HG02759 (cell line): ENCODE data around the gene NDUFAF2.
"Not testable (repeated sequence)": the region's sequence is repeated elsewhere in the genome, so short reads cannot be mapped to it uniquely, and the experiment has no call there.

Experiments
- ATAC-seq: cut with Tn5 transposase; IDR thresholded peaks from one replicate; pipeline ENCODE4 v1.9.1; 2021; ENCODE audit warnings: mild to moderate bottlenecking, moderate library complexity; ENCODE audit not compliant: unreplicated experiment

The NDUFAF2 gene

GRCh38 chr5:61047346-61047745 is 102.3 kb downstream of the NDUFAF2 start:
- no peak for ATAC-seq

GRCh38 chr5:61048534-61048933 is 103.5 kb downstream of the NDUFAF2 start:
- ATAC-seq, result no peak

- ATAC-seq, result no peak
Observed at GRCh38 chr5:61050292-61050691, 105.3 kb downstream of the NDUFAF2 start.

GRCh38 chr5:61051267-61051666 is 106.3 kb downstream of the NDUFAF2 start:
- no peak for ATAC-seq

GRCh38 chr5:61052882-61053281 is 107.9 kb downstream of the NDUFAF2 start:
- no peak for ATAC-seq

DNA sequence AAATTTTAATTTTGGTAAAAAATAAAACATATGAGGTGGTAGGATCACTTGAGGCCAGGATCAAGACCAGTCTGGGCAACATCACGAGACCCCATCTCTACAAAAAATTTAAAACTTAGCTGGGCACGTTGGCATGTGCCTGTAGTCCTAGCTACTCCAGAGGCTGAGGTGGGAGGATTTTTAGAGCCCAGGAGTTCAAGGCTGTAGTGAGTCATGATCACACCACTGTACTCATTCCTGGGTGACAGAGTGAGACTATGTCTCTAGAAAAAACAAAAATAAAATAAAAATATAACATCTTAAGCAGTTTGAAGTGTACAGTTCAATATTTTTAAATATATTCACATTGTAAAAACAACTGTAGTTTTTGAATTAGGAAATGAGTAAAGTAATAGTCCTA is 108.9 kb downstream of the NDUFAF2 start:
- ATAC-seq, result no peak

DNA sequence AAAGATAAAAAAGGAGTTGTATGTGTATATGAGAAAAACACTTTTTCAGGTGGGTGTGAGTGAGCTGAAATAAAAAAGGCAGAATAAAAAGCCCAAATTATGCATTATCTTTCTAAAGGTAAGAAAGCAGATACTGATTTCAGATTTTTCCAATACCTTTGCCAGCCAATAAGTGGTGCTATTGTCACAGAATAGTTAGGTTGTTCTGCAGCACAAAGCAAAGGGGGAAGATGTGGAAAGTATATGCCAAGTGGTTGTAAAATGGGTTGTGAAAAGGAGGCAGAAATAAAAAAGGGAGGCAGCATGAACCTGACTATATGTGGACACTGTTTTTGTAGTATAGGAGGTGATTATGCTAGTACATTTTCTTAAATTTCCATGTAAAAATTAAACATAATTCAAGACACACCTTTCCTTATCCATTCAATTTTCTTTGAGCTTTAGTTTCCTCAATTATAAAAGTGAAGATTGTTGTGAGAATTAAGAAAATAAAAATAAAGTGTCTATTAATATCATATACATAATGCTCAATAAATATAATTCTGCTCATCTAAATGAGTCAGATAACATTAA is 110.5 kb downstream of the NDUFAF2 start:
- ATAC-seq, result peak; percentile 64

GRCh38 chr5:61059499-61059898 is 114.5 kb downstream of the NDUFAF2 start:
- ATAC-seq, result no peak

DNA sequence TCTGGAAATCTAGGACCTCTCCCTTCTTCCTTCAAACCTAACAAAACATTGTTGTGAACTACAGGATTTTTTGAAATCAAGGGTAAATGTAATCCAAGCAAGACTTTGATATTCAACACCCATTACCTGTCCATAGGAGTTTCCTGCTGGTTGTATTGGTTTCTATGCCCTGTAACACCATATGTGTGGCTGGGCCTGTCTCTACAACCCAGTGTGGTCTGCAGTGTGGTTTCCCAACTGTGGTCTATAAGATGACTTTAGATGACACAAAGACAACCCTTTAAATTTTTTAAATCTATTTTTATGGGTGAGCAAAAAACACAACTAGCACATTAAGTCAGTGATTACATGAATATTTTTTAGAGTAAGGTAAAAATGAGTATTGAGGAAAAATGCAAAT is 124.1 kb downstream of the NDUFAF2 start:
- ATAC-seq, result no peak

GRCh38 chr5:61071526-61071925 is 126.5 kb downstream of the NDUFAF2 start:
- no peak for ATAC-seq

- no peak for ATAC-seq
Observed at GRCh38 chr5:61076626-61077025, 131.6 kb downstream of the NDUFAF2 start.

GRCh38 chr5:61081741-61082140 is 136.7 kb downstream of the NDUFAF2 start:
- no peak for ATAC-seq

DNA sequence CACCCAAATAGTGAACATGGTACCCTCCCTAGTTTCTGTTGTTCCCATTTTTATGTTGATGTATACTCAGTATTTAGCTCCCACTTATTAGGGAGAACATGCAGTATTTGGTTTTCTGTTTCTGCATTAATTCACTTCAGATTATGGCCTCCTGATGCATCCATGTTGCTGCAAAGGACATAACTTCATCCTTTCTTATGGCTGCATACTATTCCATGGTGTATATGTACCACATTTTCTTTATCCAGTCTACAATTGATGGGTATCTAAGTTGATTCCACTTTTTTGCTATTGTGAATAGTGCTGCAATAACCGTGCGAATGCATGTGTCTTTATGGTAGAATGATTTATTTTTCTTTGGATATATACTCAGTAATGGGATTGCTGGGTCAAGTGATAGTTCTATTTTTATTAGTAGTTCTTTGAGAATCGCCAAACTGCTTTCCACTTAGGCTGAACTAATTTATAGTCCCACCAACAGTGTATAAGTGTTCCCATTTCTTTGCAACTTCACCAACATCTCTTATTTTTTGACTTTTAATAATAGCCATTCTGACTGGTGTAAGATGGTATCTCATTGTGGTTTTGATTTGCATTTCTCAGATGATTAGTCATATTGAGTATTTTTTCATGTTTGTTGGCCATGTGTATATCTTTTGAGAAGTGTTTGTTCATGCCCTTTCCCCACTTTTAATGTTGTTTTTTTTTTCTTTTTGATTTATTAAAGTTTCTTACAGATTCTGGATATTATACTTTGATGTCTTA is 137.7 kb downstream of the NDUFAF2 start:
- ATAC-seq, result no peak

- ATAC-seq, result no peak
Observed at GRCh38 chr5:61084658-61085057, 139.7 kb downstream of the NDUFAF2 start.

DNA sequence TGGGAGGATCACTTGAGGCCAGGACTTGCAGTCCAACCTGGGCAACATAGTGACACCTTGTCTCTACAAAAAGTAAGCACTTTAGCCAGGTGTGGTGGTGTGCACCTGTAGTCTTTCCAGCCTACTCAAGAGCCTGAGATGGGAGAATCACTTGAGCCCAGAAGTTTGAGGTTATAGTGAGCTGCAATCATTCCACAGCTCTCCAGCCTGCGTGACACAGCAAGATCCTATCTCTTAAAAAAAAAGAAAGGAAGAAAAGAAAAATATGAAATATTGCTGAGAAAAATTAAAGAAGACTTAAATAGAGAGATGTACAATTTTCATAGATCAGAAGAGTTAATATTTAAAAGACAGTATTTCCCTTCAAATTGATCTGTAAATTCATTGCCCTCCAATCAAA is 140.9 kb downstream of the NDUFAF2 start:
- no peak for ATAC-seq

DNA sequence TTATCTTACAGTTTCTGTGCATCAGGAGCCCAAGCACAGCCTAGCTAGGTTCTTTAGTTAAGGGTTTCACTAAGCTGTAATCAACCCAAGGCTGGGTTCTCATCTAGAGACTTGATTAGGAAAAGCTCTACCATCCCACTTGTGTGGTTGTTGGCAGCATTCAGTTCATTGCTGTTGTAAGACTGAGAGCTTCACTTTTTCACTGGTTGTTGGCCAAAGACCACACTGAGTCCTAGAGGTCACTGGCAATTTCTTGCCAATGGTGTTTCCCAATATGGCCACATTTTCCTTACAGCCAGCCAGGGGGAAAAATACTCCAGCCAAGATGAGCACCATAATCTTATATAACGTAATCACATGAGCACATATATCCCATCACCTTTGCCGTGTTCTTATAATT is 142.9 kb downstream of the NDUFAF2 start:
- ATAC-seq, result no peak

- ATAC-seq, result no peak
Observed at GRCh38 chr5:61089351-61089750, 144.3 kb downstream of the NDUFAF2 start.

- ATAC-seq, result not testable (repeated sequence)
Observed at GRCh38 chr5:61093046-61093771, 148.2 kb downstream of the NDUFAF2 start.

GRCh38 chr5:61097465-61097864 is 152.5 kb downstream of the NDUFAF2 start:
- ATAC-seq, result no peak

DNA sequence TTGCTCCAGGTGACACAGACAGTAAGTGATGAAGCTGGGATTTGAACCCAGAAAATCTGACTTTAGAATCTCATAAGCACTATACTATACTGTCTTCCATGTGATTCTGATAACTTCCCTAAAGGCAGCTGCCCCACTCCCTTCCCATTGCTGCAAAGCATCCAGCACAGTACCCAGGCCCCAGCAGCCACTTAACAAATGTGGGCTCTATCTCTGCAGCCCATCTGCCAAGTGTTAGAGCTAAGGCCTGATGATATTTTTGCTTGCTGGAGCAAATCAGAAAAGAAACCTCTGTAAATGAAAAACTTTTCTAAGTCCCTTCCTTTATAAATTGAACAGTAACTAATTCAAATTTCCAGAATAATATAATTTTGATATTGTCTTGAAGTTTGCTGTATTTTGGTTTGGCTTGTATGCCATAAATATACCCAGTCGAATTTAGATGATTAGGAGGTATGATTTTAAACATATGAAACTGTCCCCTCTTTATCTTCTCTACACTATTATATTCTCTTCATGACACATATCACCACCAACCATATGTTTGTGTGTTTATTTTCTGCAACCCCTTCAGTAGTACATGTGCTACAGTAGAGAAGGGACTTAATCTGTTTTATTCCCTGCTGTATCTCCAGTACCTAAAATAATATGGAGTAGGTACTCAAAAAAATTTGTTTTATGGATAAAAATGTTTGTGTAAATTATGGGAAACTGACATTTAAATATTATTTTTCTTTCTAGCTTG is 153.4 kb downstream of the NDUFAF2 start:
- ATAC-seq, result no peak

- ATAC-seq, result no peak
Observed at GRCh38 chr5:61100437-61100836, 155.4 kb downstream of the NDUFAF2 start.
